GM13977 (cell line): ENCODE data around the gene ADCY3.
A peak's percentile ranks its signal among the peaks of the same experiment; 100 is the strongest.

ENCODE experiments used
- DNase-seq: peaks from one replicate; pipeline ENCODE4 v3.0.0; 2012; ENCODE audit warnings: low spot score
- in situ Hi-C: fragments of 300-500 bp; cut with MboI; formaldehyde crosslinking; loops from one replicate; pipeline ENCODE4 v1.12.0; 2022; ENCODE audit warnings: low sequenced_read_pairs, low pct_unique_long_range_greater_than_20kb, mixed read lengths, inconsistent platforms; ENCODE audit not compliant: unreplicated experiment
- TF ChIP-seq, protein P1 (sequence below): IDR thresholded peaks from 2 replicates; pipeline ENCODE4 v1.5.1; 2012; ENCODE audit warnings: mild to moderate bottlenecking, control low read depth; ENCODE audit not compliant: insufficient read depth; ENCODE audit errors: extremely low read depth, missing control alignments

The ADCY3 gene

DNA sequence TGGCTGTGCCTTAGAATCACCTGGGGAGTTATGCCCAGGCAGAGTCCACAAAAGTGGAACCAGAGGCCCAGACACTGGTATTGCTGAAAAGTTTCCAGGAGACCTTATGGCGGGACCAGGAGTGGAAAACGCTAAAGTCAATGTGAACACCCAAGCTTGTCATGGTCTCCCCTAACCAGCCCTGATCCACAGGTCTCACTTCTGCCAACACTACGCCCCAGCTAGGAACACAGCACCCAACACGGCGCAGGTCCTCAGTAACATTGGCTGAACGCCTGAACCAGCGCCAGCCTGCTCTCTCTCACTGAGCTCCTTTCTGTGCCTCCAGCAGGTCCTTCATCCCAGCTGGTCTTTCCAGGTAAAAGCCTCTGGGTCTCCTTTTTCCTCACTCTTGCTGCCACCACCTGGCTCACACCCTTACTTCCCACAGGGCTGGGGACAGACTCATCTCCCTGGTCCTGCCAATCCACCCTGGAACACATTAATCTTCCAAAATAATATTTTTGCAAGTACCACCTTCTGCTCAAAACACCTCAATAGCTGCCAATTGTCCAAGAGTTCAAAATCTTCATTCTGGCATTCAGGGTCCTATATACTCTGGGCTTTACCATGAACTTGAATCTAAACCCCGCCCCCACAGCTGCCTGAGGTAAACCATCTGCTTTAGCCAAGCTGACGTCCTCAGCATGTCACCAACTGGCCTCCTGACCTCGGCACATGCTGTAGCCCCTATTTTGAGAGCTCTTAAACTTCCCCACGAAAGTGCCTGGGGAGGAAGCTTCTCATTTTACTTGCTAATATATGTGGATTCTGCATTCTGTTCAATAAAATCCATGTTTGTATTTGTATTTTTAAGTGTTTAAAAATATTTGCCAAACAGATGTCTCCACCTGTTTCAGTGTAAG is 34.6 kb downstream of the ADCY3 start:
- DNase-seq = peak; percentile 50
- TF ChIP-seq, protein P1, sequence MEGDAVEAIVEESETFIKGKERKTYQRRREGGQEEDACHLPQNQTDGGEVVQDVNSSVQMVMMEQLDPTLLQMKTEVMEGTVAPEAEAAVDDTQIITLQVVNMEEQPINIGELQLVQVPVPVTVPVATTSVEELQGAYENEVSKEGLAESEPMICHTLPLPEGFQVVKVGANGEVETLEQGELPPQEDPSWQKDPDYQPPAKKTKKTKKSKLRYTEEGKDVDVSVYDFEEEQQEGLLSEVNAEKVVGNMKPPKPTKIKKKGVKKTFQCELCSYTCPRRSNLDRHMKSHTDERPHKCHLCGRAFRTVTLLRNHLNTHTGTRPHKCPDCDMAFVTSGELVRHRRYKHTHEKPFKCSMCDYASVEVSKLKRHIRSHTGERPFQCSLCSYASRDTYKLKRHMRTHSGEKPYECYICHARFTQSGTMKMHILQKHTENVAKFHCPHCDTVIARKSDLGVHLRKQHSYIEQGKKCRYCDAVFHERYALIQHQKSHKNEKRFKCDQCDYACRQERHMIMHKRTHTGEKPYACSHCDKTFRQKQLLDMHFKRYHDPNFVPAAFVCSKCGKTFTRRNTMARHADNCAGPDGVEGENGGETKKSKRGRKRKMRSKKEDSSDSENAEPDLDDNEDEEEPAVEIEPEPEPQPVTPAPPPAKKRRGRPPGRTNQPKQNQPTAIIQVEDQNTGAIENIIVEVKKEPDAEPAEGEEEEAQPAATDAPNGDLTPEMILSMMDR = no peak
- in situ Hi-C loops = no loop called here

DNA sequence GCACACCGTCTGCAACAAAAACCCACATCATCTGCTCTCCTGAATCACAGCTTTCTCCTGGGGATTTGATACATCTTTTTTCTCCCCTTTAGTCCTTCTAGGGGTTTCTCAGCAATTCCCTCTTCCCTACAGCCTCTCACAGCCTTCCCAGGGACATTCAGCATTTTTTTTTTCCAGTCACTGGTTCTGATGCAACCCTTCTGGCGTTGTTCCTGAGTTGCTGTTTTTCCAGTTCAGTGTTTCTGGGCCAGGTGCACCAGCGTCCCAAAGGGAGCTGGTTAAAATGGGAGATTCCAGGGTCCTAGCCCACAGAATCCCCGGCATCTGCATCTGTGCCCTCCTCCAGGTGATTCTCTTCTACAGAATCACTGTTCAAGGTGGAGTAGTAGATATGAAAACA is 36.1 kb downstream of the ADCY3 start:
- in situ Hi-C loops = no loop called here
- TF ChIP-seq, protein P1 = no peak
- no peak for DNase-seq

DNA sequence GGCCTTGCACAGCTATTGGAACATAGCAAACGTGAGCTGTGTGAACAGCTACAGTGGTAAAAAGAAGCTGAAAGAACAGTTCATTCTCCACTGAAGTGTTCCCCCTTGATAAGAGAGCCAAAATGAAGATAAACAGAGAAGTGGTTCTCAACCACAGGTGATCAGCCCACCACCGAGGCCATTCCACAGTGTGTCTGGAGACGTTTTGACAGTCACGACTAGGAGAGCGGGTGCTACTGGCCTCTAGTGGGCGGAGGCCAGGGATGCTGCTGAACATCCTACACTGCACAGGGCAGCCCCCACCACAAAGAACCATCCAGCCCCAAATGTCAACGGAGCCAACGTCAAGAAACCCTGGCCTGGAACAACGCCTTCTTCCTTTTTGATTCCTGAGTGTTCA is 38.4 kb downstream of the ADCY3 start:
- in situ Hi-C loops = no loop called here
- TF ChIP-seq, protein P1 = peak; percentile 8
- DNase-seq = no peak

DNA sequence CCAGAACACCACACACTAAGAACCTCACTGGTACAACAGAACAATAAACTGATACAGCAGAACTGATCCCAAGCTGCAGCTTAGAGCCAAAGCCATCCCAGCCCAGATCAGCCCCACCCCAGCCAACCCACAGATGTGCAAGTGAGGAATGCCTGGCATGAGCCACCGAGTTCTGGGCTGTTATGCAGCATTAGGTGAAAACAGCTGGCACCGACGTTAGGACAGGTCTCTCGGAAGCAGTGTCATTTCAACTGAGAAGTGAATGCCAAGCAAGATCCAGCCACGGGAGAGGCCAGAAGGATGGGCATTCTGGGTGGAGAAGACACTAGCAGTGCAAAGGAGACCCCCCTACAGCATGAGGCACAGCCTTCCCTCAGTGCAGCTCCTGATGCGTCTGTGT is 38.9 kb downstream of the ADCY3 start:
- in situ Hi-C loops = no loop called here
- no peak for DNase-seq

DNA sequence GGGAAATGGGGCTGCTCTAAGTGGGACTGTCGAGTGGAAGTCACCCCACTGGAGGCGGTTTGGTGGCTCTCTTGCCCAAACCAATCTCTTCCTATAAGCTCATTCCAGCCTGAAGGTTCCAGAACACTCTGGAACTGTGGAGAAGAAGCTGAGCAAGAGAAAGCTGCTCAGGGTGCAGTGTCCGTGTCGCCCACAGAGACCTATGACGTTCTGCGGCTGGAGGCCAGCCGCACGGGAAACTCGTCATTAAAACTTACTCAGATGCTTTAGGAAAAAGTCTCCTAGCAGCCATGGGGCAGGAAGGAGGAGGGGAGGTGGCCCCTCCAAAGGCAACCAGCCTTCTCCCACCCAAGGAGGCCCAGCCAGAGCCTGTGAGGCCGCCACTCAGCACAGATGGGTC is 41.7 kb downstream of the ADCY3 start:
- in situ Hi-C loops = no loop called here
- TF ChIP-seq, protein P1 = no peak
- no peak for DNase-seq

More for the DNA sequence above, 38.9 kb downstream of the ADCY3 start:
- TF ChIP-seq, protein P1 = no peak

DNA sequence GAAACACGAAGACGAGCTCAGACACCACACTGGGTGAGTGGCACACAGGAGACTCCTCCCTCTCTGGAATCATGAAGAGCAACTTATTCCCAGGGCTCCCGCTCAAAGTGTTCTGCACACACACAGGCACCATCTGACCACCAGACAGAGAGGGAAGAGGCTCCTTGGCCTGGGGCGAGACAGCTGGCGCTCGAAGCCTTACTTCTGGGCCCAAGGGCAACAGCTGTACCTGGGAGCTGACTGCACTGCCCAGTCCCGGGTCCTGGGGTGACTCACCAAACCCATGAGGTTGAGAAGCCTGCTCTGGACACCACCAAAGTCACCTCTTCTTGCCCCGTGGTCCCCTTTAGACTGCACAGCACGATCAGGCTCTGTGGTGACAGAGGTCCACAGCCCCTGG is 42.4 kb downstream of the ADCY3 start:
- TF ChIP-seq, protein P1 = no peak
- in situ Hi-C loops = no loop called here
- DNase-seq = no peak
